CD14-positive monocyte (primary cell): ENCODE measurements around the gene MSL1. TPM values are rescaled to one million over a fixed set of nuclear protein-coding genes. Genes with fewer than 3 reads are reported as not detected.

Source experiments
- DNase-seq, 3 donors: peaks; one replicate each; pipeline ENCODE4 v3.0.0-alpha.2; 2011 to 2022
- H2AFZ ChIP-seq: 2 replicates; pipeline ENCODE4 v1.6.0; 2012; ENCODE audit warnings: mild to moderate bottlenecking, low read depth, low read length, inconsistent platforms; ENCODE audit not compliant: insufficient read depth, poor library complexity, severe bottlenecking
- H3K27ac ChIP-seq, 2 donors: 1 replicate in 1 of 2; 2 replicates in 1 of 2; pipeline ENCODE4 v1.5.1; 2012 to 2013; ENCODE audit warnings: low read length in 2 of 2, control low read depth in 1 of 2, inconsistent platforms in 1 of 2, low read depth in 1 of 2, mild to moderate bottlenecking in 1 of 2
- H3K27me3 ChIP-seq, 2 donors: one replicate each; pipeline versions ENCODE4 v1.6.0 to v1.6.1; 2011 to 2013; ENCODE audit warnings: low read length in 2 of 2; ENCODE audit not compliant: control insufficient read depth in 2 of 2, insufficient read depth in 2 of 2
- H3K36me3 ChIP-seq, 2 donors: replicated peaks in 1 of 2; 1 replicate in 1 of 2; 2 replicates in 1 of 2; pipeline versions ENCODE4 v1.5.1 to v1.6.1; 2012 to 2013; ENCODE audit warnings: low read length in 2 of 2, control low read depth in 1 of 2, inconsistent platforms in 1 of 2, mild to moderate bottlenecking in 1 of 2; ENCODE audit not compliant: insufficient read depth in 2 of 2, control insufficient read depth in 1 of 2
- H3K4me1 ChIP-seq, 2 donors: 1 replicate in 1 of 2; 2 replicates in 1 of 2; pipeline versions ENCODE4 v1.5.1 to v1.6.1; 2012 to 2013; ENCODE audit warnings: low read length in 2 of 2, control low read depth in 1 of 2, inconsistent platforms in 1 of 2, mild to moderate bottlenecking in 1 of 2, moderate library complexity in 1 of 2; ENCODE audit not compliant: insufficient read depth in 2 of 2, control insufficient read depth in 1 of 2
- H3K4me2 ChIP-seq: replicated peaks from 2 replicates; pipeline ENCODE3; 2012; ENCODE audit warnings: low read length, moderate library complexity, mild to moderate bottlenecking; ENCODE audit not compliant: poor library complexity, severe bottlenecking; ENCODE audit errors: extremely low read depth
- H3K4me3 ChIP-seq, 3 experiments: fragments of 200-600 bp in 1 of 3; sonication (generic) in 1 of 3; replicated peaks in 1 of 3; 1 replicate in 2 of 3; 2 replicates in 1 of 3; pipeline ENCODE4 v1.5.1; 2011 to 2013; ENCODE audit warnings: low read length in 3 of 3, mild to moderate bottlenecking in 3 of 3, control low read depth in 2 of 3, low read depth in 2 of 3, inconsistent platforms in 1 of 3, moderate library complexity in 1 of 3
- H3K79me2 ChIP-seq: 2 replicates; pipeline ENCODE4 v1.6.0; 2012; ENCODE audit warnings: mild to moderate bottlenecking, control low read depth, inconsistent platforms, low read length, moderate library complexity; ENCODE audit not compliant: insufficient read depth
- H3K9ac ChIP-seq: 2 replicates; pipeline ENCODE4 v1.6.0; 2017; ENCODE audit warnings: low read length, mild to moderate bottlenecking; ENCODE audit not compliant: insufficient read depth, poor library complexity, severe bottlenecking
- H3K9me3 ChIP-seq, 2 donors: replicated peaks in 1 of 2; 1 replicate in 1 of 2; 2 replicates in 1 of 2; pipeline versions ENCODE4 v1.5.1 to v1.6.1; 2012 to 2013; ENCODE audit warnings: low read length in 2 of 2, control low read depth in 1 of 2; ENCODE audit not compliant: control insufficient read depth in 1 of 2, insufficient read depth in 1 of 2
- H4K20me1 ChIP-seq: 2 replicates; pipeline ENCODE4 v1.6.0; 2012; ENCODE audit warnings: mild to moderate bottlenecking, low read length, control low read depth, moderate library complexity; ENCODE audit not compliant: insufficient read depth
- H3K27ac Mint-ChIP-seq, 7 donors: one replicate each; pipeline ENCODE4 v1.8.0; 2020; ENCODE audit warnings: mild to moderate bottlenecking in 7 of 7, mixed read lengths in 7 of 7, moderate library complexity in 6 of 7, inconsistent platforms in 2 of 7
- H3K27me3 Mint-ChIP-seq, 3 donors: one replicate each; pipeline ENCODE4 v1.8.0; 2021 to 2022; ENCODE audit warnings: low read depth in 3 of 3, mild to moderate bottlenecking in 3 of 3, mixed read lengths in 3 of 3, moderate library complexity in 3 of 3, inconsistent platforms in 1 of 3
- H3K36me3 Mint-ChIP-seq, 2 donors: one replicate each; pipeline ENCODE4 v1.8.0; 2020; ENCODE audit warnings: mixed read lengths in 2 of 2, inconsistent platforms in 1 of 2, mild to moderate bottlenecking in 1 of 2
- H3K4me1 Mint-ChIP-seq: one replicate; pipeline ENCODE4 v1.8.0; 2020; ENCODE audit warnings: mild to moderate bottlenecking, mixed read lengths
- H3K4me3 Mint-ChIP-seq, 2 donors: one replicate each; pipeline ENCODE4 v1.8.0; 2020; ENCODE audit warnings: mild to moderate bottlenecking in 2 of 2, mixed read lengths in 2 of 2, moderate library complexity in 1 of 2
- H3K9me3 Mint-ChIP-seq, 7 donors: one replicate each; pipeline ENCODE4 v1.8.0; 2020 to 2022; ENCODE audit warnings: mixed read lengths in 7 of 7, mild to moderate bottlenecking in 6 of 7, moderate library complexity in 6 of 7, inconsistent platforms in 2 of 7
- CTCF ChIP-seq: fragments of 200-600 bp; IDR thresholded peaks from one replicate; pipeline ENCODE4 v1.8.0; 2022; ENCODE audit warnings: antibody characterized with exemption, mild to moderate bottlenecking
- WGBS: methylation state at CpG from one replicate; pipeline ENCODE4 v1.1.5; 2013; ENCODE audit warnings: missing lambda C conversion rate; ENCODE audit not compliant: insufficient coverage; 5-methylcytosine and 5-hydroxymethylcytosine counted together
- intact Hi-C, 2 donors: fragments of 100-400 bp; cut with micrococcal nuclease; formaldehyde crosslinking; loops; one replicate each; pipeline versions ENCODE4 v1.15.0 to v1.15.1; 2023
- polyA plus RNA-seq, 3 donors: library from polyadenylated mRNA; depleted of rRNA in 1 of 3; unstranded in 2 of 3; stranded (reverse) in 1 of 3; fragments of 300-500 nt in 2 of 3; fragments of >200 nt in 1 of 3; fragmentation: Illumina TruSeq in 2 of 3; gene quantifications; 1 replicate in 2 of 3; 2 replicates in 1 of 3; pipeline ENCODE4 v1.2.3, GENCODE V29; 2012 to 2021

The MSL1 gene
- polyA plus RNA-seq, 3 donors = 10.0 to 89.2 (median 11.4) TPM

GRCh38 chr17:40074175-40074512, 47.6 kb upstream of the MSL1 start:
- peaks cover 27 to 28% of the 10 kb centered on the region in 2 donors for H3K36me3 Mint-ChIP-seq
- intact Hi-C loops = no loop called here
- peaks cover 62% of the 10 kb centered on the region for H3K4me1 Mint-ChIP-seq
- WGBS = 90% methylated on average over 4 of the region's 8 CpGs
- no peak overlapping the region for H3K4me3 Mint-ChIP-seq
- Histone ChIP-seq H3K36me3 (peaks cover 5 to 28% of the 10 kb centered on the region in 2 donors), H4K20me1 (peaks cover 80% of the 10 kb centered on the region), H3K9ac (no peak overlapping the region), H3K4me2 (no peak overlapping the region), H3K27me3 (no peaks in the 10 kb centered on the region), H3K79me2 (peaks cover 56% of the 10 kb centered on the region), H3K27ac (no peak overlapping the region), H3K9me3 (no peaks in the 10 kb centered on the region), H3K4me1 (peaks cover 61 to 63% of the 10 kb centered on the region in 2 donors), H2AFZ (no peak overlapping the region), H3K4me3 (no peak overlapping the region)
- H3K27me3 Mint-ChIP-seq = peaks cover 0 to 2% (median 0%) of the 10 kb centered on the region in 3 donors
- no peaks in the 10 kb centered on the region for H3K9me3 Mint-ChIP-seq
- no peak for TF ChIP-seq CTCF
- no peak overlapping the region for H3K27ac Mint-ChIP-seq
- no peak for DNase-seq

GRCh38 chr17:40074871-40075200, 46.9 kb upstream of the MSL1 start:
- H3K27ac Mint-ChIP-seq = peak overlapping the region in 6 of 7 donors; percentile 46 to 88 (median 69)
- Histone ChIP-seq H3K27ac (peak overlapping the region; percentile 43 to 49), H2AFZ (peak overlapping the region; percentile 42), H3K79me2 (peaks cover 49% of the 10 kb centered on the region), H3K4me3 (peak overlapping the region in 1 of 3 experiments; percentile 52), H3K4me1 (peaks cover 55 to 56% of the 10 kb centered on the region in 2 donors), H3K27me3 (no peaks in the 10 kb centered on the region), H3K4me2 (peak overlapping the region; percentile 52), H3K9ac (no peak overlapping the region), H3K36me3 (peaks cover 8 to 35% of the 10 kb centered on the region in 2 donors), H4K20me1 (peaks cover 73% of the 10 kb centered on the region), H3K9me3 (no peaks in the 10 kb centered on the region)
- peaks cover 30 to 34% of the 10 kb centered on the region in 2 donors for H3K36me3 Mint-ChIP-seq
- no peaks in the 10 kb centered on the region for H3K27me3 Mint-ChIP-seq
- H3K4me3 Mint-ChIP-seq = no peak overlapping the region
- 70% methylated on average over 6 of the region's 6 CpGs for WGBS
- peaks cover 56% of the 10 kb centered on the region for H3K4me1 Mint-ChIP-seq
- H3K9me3 Mint-ChIP-seq = no peaks in the 10 kb centered on the region
- DNase-seq = no peak
- intact Hi-C loops = no loop called here
- TF ChIP-seq CTCF = no peak
